GM12874 (cell line): ENCODE results near the gene LGSN.

Experiments
- CTCF ChIP-seq: IDR thresholded peaks from 2 replicates; pipeline ENCODE4 v1.5.1; 2011; ENCODE audit warnings: low read depth, mild to moderate bottlenecking, control low read depth, low read length, moderate library complexity; ENCODE audit not compliant: insufficient read depth

LGSN gene

GRCh38 chr6:63272397-63272796 lies 47.4 kb downstream of the LGSN start:
- no peak for TF ChIP-seq CTCF

- TF ChIP-seq CTCF: no peak
Measured at GRCh38 chr6:63269470-63269869, 50.3 kb downstream of the LGSN start.

DNA sequence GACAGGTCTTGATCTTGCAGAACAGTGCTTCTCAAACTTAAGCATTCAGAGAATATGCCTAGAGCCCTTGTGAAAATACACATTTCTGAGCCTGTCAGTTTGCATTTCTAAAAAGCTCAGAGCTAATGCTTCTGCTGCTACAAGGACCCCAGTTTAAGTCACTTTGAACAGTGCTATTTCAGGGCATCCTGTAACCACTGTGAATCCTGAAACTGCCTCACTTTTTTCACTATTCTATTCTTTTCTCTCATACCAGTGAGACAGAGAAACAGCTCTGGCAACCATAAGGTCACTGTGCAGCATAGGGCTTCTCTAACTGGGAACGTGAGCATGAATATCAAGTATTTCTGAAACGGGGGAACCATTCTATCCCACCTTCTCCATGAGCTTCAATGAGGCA lies 51.2 kb downstream of the LGSN start:
- TF ChIP-seq CTCF: no peak

DNA sequence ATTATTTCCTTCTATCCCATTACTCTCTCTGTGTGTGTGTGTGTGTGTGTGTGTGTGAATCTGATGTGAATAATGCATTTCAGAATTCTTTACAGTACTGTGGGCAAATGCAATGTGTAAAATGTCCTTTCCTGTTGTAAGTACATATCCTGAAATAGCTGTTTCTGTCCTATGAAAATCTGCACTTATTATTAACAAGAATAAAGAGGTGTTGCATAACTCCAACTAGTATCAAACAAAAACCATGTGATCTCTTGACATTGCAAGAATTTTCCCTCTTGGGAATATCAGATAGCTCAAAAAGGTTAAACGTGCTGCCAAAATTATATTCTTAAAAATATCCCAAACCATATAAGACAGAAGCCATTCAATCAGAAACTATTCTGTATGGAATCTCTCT lies 52.0 kb downstream of the LGSN start:
- TF ChIP-seq CTCF: no peak

- TF ChIP-seq CTCF: no peak
Measured at GRCh38 chr6:63267046-63267445, 52.7 kb downstream of the LGSN start.

DNA sequence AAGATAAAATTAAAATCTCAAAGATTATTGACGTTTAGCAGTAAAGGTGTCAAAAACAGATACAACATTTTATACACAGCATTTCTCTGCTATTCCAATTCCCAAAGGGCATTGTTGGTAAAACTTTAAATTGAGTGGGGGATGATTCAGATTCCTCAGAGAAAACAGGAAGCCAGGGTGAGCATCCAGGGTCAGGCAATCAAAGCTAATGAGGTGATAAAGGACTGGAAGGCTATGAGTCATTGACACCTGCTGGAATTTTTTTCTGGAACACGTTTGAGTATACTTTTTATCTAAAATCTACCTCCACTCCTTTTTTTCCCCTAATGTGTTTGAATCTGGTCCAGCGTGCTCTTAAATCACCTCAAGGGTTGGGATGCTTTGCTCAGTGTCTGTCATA lies 56.3 kb downstream of the LGSN start:
- TF ChIP-seq CTCF: no peak

- no peak for TF ChIP-seq CTCF
Measured at GRCh38 chr6:63261820-63262219, 58.0 kb downstream of the LGSN start.

DNA sequence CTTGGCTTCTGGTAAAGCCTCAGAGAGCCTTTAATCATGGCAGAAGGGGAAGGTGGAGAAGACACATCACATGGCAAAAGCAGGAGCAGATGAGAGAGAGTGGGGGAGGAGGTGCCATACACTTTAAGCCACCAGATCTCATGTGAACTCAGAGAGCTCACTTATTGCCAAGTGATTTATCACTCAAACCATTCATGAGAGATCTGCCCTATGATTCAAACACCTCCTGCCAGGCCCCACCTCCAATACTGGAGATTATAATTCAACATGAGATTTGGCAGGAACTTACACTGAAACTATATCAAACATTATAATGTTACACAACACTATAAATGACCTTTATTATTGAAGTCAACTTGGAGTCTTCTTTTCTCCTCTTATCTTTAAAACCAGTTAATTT lies 60.6 kb downstream of the LGSN start:
- no peak for TF ChIP-seq CTCF
